Activated CD4-positive, alpha-beta T cell treated with anti-CD3 and anti-CD28 coated beads for 1 hour (primary cell): ENCODE results near the gene EDN2.

ENCODE experiments used
- DNase-seq: peaks from one replicate; pipeline ENCODE4 v3.0.0-alpha.2; 2020

EDN2 gene

GRCh38 chr1:41497461-41498030, 13.1 kb upstream of the EDN2 start:
- DNase-seq, result no peak

GRCh38 chr1:41497056-41497440, 12.6 kb upstream of the EDN2 start:
- DNase-seq, result no peak

- no peak for DNase-seq
These were observed 11.9 kb upstream of the EDN2 start for GRCh38 chr1:41496080-41497055.

GRCh38 chr1:41495210-41495948, 10.9 kb upstream of the EDN2 start:
- no peak for DNase-seq

- DNase-seq, result no peak
These were observed 10.1 kb upstream of the EDN2 start for GRCh38 chr1:41494351-41495209.

GRCh38 chr1:41493626-41494350, 9.3 kb upstream of the EDN2 start:
- no peak for DNase-seq

GRCh38 chr1:41493117-41493536, 8.6 kb upstream of the EDN2 start:
- no peak for DNase-seq

- DNase-seq, result no peak
These were observed 7.9 kb upstream of the EDN2 start for GRCh38 chr1:41492341-41492848.

- no peak for DNase-seq
These were observed 6.4 kb upstream of the EDN2 start for GRCh38 chr1:41490911-41491310.

- DNase-seq, result no peak
These were observed 5.1 kb upstream of the EDN2 start for GRCh38 chr1:41489561-41489960.

GRCh38 chr1:41488040-41488951, 3.8 kb upstream of the EDN2 start:
- no peak for DNase-seq

- DNase-seq, result no peak
These were observed 2.9 kb upstream of the EDN2 start for GRCh38 chr1:41487126-41488039.

- no peak for DNase-seq
These were observed 2.1 kb upstream of the EDN2 start for GRCh38 chr1:41486371-41487125.

- DNase-seq, result no peak
These were observed 1.5 kb upstream of the EDN2 start for GRCh38 chr1:41486053-41486370.

- no peak for DNase-seq
These were observed 1.1 kb upstream of the EDN2 start for GRCh38 chr1:41485605-41486004.

- DNase-seq, result no peak
These were observed 502 bp downstream of the EDN2 start for GRCh38 chr1:41483960-41484401.

- no peak for DNase-seq
These were observed 1.3 kb downstream of the EDN2 start for GRCh38 chr1:41483001-41483850.
